Kidney (tissue), 14 donors: ENCODE measurements around the gene CRMP1. TPM values are rescaled to one million over a fixed set of nuclear protein-coding genes. Genes with fewer than 3 reads are reported as not detected.
A peak's percentile ranks its signal among the peaks of the same experiment; 100 is the strongest.

ENCODE experiments used
- DNase-seq, 5 donors: peaks; one replicate each; pipeline ENCODE4 v3.0.0-alpha.2; 2013 to 2020
- FAIRE-seq: peaks from 2 replicates; lab custom pipeline; 2012; peaks lifted over from hg19 to GRCh38; lab: Jason Lieb, UNC
- H3K27ac ChIP-seq, 2 donors: one replicate each; pipeline ENCODE4 v1.7.0; 2013; ENCODE audit warnings: low read depth in 2 of 2, low read length in 2 of 2, inconsistent platforms in 1 of 2
- H3K27me3 ChIP-seq: one replicate; pipeline ENCODE4 v1.7.1; 2013; ENCODE audit warnings: low read length, inconsistent platforms; ENCODE audit not compliant: control insufficient read depth, insufficient read depth
- H3K36me3 ChIP-seq, 3 donors: one replicate each; pipeline versions ENCODE4 v1.7.0 to v1.7.1; 2013; ENCODE audit warnings: low read length in 3 of 3, control low read depth in 1 of 3, inconsistent platforms in 1 of 3; ENCODE audit not compliant: insufficient read depth in 3 of 3, control insufficient read depth in 2 of 3
- H3K4me1 ChIP-seq, 3 donors: one replicate each; pipeline versions ENCODE4 v1.7.0 to v1.7.1; 2013; ENCODE audit warnings: low read length in 3 of 3, inconsistent platforms in 1 of 3, low read depth in 1 of 3; ENCODE audit not compliant: control insufficient read depth in 2 of 3, insufficient read depth in 2 of 3
- H3K4me3 ChIP-seq, 3 donors: one replicate each; pipeline versions ENCODE4 v1.7.0 to v1.8.1; 2013; ENCODE audit warnings: low read length in 3 of 3, control low read depth in 1 of 3, inconsistent platforms in 1 of 3
- H3K9ac ChIP-seq, 3 donors: one replicate each; pipeline versions ENCODE4 v1.7.0 to v1.7.1; 2013; ENCODE audit warnings: low read length in 3 of 3, control low read depth in 1 of 3, inconsistent platforms in 1 of 3
- H3K9me3 ChIP-seq, 3 donors: one replicate each; pipeline versions ENCODE4 v1.7.0 to v1.7.1; 2013; ENCODE audit warnings: low read length in 3 of 3, control low read depth in 1 of 3, inconsistent platforms in 1 of 3; ENCODE audit not compliant: control insufficient read depth in 2 of 3, insufficient read depth in 1 of 3
- CTCF ChIP-seq: IDR thresholded peaks from 3 replicates; pipeline ENCODE4 v1.5.1; 2012; ENCODE audit warnings: mild to moderate bottlenecking, moderate library complexity, borderline replicate concordance; ENCODE audit not compliant: insufficient read depth; ENCODE audit errors: extremely low read depth
- intact Hi-C: fragments of 100-400 bp; cut with DNase I; formaldehyde crosslinking; loops from one replicate; pipeline ENCODE4 v1.11.1; 2022
- polyA plus RNA-seq: library from polyadenylated mRNA; stranded (reverse); fragments of 350-450 nt; fragmentation: Illumina TruSeq; extraction: RNeasy Lipid Tissue Mini Kit (QIAGEN cat#74804); gene quantifications from one replicate; pipeline ENCODE4 v1.2.3, GENCODE V29; 2014; ENCODE audit warnings: low read depth, low replicate concordance; ENCODE audit not compliant: insufficient read depth
- total RNA-seq: library from RNA; stranded (reverse); fragmentation: NEBNext Ultra II Directional; extraction: Animal tissue kit (Norgen Biotek cat#: 25700); gene quantifications from one replicate; pipeline ENCODE4 v1.2.1, GENCODE V29; 2021
- donor health status: control.
- donor health status: control.
- donor health status: control.
- donor health status: control.
- donor health status: control.
- donor health status: DM: yes; HTN: yes; CAD: no.
- donor health status: Normal renal cell carcinoma (clear cell type).

The CRMP1 gene
- total and polyA plus RNA-seq, 2 donors from 2014 or later: 0.26 to 0.66 TPM

- FAIRE-seq (no peak), DNase-seq (no peak)
- Histone ChIP-seq H3K4me1 (no peaks in the 10 kb centered on the region), H3K36me3 (no peaks in the 10 kb centered on the region), H3K27me3 (no peaks in the 10 kb centered on the region), H3K9ac (no peak overlapping the region), H3K9me3 (no peaks in the 10 kb centered on the region), H3K27ac (no peak overlapping the region), H3K4me3 (no peak overlapping the region)
- TF ChIP-seq CTCF: no peak
- intact Hi-C loops: no loop called here
Observed at GRCh38 chr4:5931526-5931925, 38.6 kb upstream of the CRMP1 start.

- H3K9me3 ChIP-seq: no peaks in the 10 kb centered on the region
- TF ChIP-seq CTCF: no peak
- DNase-seq (peak in 2 of 5 donors; percentile 33 to 58), FAIRE-seq (no peak)
- no peaks in the 10 kb centered on the region for H3K27me3 ChIP-seq
- H3K9ac ChIP-seq: no peak overlapping the region
- intact Hi-C loops: no loop called here
- H3K36me3 ChIP-seq: no peaks in the 10 kb centered on the region
- H3K27ac ChIP-seq: no peak overlapping the region
- no peak overlapping the region for H3K4me3 ChIP-seq
- no peaks in the 10 kb centered on the region for H3K4me1 ChIP-seq
Observed at GRCh38 chr4:5930876-5931275, 38.0 kb upstream of the CRMP1 start.

- H3K4me1 ChIP-seq: no peaks in the 10 kb centered on the region
- no peak overlapping the region for H3K9ac ChIP-seq
- H3K27me3 ChIP-seq: no peaks in the 10 kb centered on the region
- DNase-seq: peak in 1 of 5 donors; percentile 23
- intact Hi-C loops: no loop called here
- no peak for FAIRE-seq
- no peak overlapping the region for H3K4me3 ChIP-seq
- H3K27ac ChIP-seq: no peak overlapping the region
- H3K9me3 ChIP-seq: no peaks in the 10 kb centered on the region
- no peak for TF ChIP-seq CTCF
- H3K36me3 ChIP-seq: no peaks in the 10 kb centered on the region
Observed at GRCh38 chr4:5930456-5930855, 37.6 kb upstream of the CRMP1 start.

GRCh38 chr4:5928844-5929420 lies 36.0 kb upstream of the CRMP1 start:
- Histone ChIP-seq H3K27ac (no peak overlapping the region), H3K36me3 (no peaks in the 10 kb centered on the region), H3K4me3 (no peak overlapping the region), H3K27me3 (no peaks in the 10 kb centered on the region), H3K4me1 (no peaks in the 10 kb centered on the region), H3K9ac (no peak overlapping the region), H3K9me3 (no peaks in the 10 kb centered on the region)
- no peak for TF ChIP-seq CTCF
- FAIRE-seq (no peak), DNase-seq (no peak)
- intact Hi-C loops: no loop called here
